ENCODE results near the gene ESYT2. TPM values are rescaled to one million over a fixed set of nuclear protein-coding genes. Genes with fewer than 3 reads are reported as not detected.

The ESYT2 gene
- total RNA-seq, 1 experiment from 2014 or later, result 162 TPM

DNA sequence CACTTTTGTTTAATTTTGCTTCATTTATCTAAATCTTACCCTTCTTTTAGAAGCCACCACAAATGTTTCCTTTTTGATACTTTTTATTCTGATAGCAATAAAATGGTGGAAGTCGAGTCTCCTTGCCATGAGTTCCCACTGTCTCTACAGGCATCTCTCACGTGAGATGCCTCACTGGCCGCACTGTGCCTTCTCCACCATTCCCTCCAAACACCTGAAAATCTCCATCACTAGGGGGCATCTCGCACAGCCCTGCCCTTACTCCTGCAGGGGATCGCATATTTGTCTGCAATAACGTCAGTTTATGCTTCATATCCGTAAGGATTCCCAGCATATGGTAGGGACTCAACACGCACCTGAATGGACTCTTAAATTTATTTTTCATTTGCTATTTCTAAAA is 68.4 kb downstream of the ESYT2 start:
- ChIA-PET POLR2A (ENCODE audit: unreplicated experiment) (no interaction called here), CTCF (no interaction called here)
- Histone ChIP-seq H3K4me3 (no peak overlapping the region), H3K79me2 (ENCODE audit: low read depth) (no peaks in the 10 kb centered on the region), H3K27ac (no peak overlapping the region), H4K20me1 (ENCODE audit: insufficient read depth) (0 out of 2 replicates have a peak, but pooled peaks cover 5% of the 10 kb centered on the region), H3K36me3 (ENCODE audit: low read depth) (peaks cover 56% of the 10 kb centered on the region), H3K27me3 (ENCODE audit: insufficient read depth, low read depth) (no peaks in the 10 kb centered on the region), H3K4me2 (no peak overlapping the region), H2AFZ (no peak overlapping the region), H3K9me3 (ENCODE audit: insufficient read depth, low read depth) (no peaks in the 10 kb centered on the region), H3F3A (ENCODE audit: insufficient read depth, low read depth) (0 out of 2 replicates have a peak, but pooled peaks cover 7% of the 10 kb centered on the region), H3K4me1 (replicated peaks; ENCODE audit: insufficient read depth) (no peaks in the 10 kb centered on the region), H3K9me2 (ENCODE audit: insufficient read depth) (no peaks in the 10 kb centered on the region)
- intact Hi-C loops (cut with micrococcal nuclease; ENCODE audit: unreplicated experiment), result no loop called here
- no TSS peak for BruUV-seq (replicated peaks)
- TF ChIP-seq EZH2 (IDR thresholded peaks at IDR 0.05; ENCODE audit: low read depth), result no peak
- TF ChIP-seq, protein P1, sequence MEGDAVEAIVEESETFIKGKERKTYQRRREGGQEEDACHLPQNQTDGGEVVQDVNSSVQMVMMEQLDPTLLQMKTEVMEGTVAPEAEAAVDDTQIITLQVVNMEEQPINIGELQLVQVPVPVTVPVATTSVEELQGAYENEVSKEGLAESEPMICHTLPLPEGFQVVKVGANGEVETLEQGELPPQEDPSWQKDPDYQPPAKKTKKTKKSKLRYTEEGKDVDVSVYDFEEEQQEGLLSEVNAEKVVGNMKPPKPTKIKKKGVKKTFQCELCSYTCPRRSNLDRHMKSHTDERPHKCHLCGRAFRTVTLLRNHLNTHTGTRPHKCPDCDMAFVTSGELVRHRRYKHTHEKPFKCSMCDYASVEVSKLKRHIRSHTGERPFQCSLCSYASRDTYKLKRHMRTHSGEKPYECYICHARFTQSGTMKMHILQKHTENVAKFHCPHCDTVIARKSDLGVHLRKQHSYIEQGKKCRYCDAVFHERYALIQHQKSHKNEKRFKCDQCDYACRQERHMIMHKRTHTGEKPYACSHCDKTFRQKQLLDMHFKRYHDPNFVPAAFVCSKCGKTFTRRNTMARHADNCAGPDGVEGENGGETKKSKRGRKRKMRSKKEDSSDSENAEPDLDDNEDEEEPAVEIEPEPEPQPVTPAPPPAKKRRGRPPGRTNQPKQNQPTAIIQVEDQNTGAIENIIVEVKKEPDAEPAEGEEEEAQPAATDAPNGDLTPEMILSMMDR (conservative IDR thresholded peaks at IDR 0.05), result peak; percentile 37; the same call in 1 of the 2 replicates
- DNase-seq, result no peak

DNA sequence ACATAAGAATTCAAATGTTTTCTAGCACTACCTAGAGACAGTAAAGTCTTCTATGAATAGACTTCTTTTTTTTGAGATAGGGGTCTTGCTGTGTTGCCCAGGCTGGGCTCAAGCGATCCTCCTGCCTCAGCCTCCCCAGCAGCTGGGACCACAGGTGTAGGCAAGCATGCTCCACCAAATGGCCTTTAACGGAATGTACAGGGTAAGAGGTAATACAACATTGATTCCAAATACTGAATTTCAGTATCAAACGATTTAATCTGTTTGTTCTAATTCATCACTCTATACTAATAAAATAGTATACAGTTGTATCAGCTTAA is 68.9 kb downstream of the ESYT2 start:
- TF ChIP-seq, protein P1 (conservative IDR thresholded peaks at IDR 0.05), result no peak
- no peak for TF ChIP-seq EZH2 (IDR thresholded peaks at IDR 0.05; ENCODE audit: low read depth)
- H3K36me3 ChIP-seq (ENCODE audit: low read depth), result peaks cover 56% of the 10 kb centered on the region
- H3K4me1 ChIP-seq (replicated peaks; ENCODE audit: insufficient read depth), result no peaks in the 10 kb centered on the region
- no peaks in the 10 kb centered on the region for H3K27me3 ChIP-seq (ENCODE audit: insufficient read depth, low read depth)
- BruUV-seq (replicated peaks), result no TSS peak
- H3F3A ChIP-seq (ENCODE audit: insufficient read depth, low read depth), result 0 out of 2 replicates have a peak, but pooled peaks cover 7% of the 10 kb centered on the region
- H4K20me1 ChIP-seq (ENCODE audit: insufficient read depth), result 0 out of 2 replicates have a peak, but pooled peaks cover 5% of the 10 kb centered on the region
- no peak overlapping the region for H3K4me2 ChIP-seq
- H3K79me2 ChIP-seq (ENCODE audit: low read depth), result no peaks in the 10 kb centered on the region
- H3K9me3 ChIP-seq (ENCODE audit: insufficient read depth, low read depth), result no peaks in the 10 kb centered on the region
- no peak for DNase-seq
- ChIA-PET CTCF (no interaction called here), POLR2A (ENCODE audit: unreplicated experiment) (interaction anchor here (0.6 kb wide), 1 partner anchor 103 kb away, joined by 5 read pairs; no protein-coding TSS in a partner anchor)
- H2AFZ ChIP-seq, result no peak overlapping the region
- no peak overlapping the region for H3K4me3 ChIP-seq
- intact Hi-C loops (cut with micrococcal nuclease; ENCODE audit: unreplicated experiment), result no loop called here
- no peaks in the 10 kb centered on the region for H3K9me2 ChIP-seq (ENCODE audit: insufficient read depth)
- H3K27ac ChIP-seq, result no peak overlapping the region

DNA sequence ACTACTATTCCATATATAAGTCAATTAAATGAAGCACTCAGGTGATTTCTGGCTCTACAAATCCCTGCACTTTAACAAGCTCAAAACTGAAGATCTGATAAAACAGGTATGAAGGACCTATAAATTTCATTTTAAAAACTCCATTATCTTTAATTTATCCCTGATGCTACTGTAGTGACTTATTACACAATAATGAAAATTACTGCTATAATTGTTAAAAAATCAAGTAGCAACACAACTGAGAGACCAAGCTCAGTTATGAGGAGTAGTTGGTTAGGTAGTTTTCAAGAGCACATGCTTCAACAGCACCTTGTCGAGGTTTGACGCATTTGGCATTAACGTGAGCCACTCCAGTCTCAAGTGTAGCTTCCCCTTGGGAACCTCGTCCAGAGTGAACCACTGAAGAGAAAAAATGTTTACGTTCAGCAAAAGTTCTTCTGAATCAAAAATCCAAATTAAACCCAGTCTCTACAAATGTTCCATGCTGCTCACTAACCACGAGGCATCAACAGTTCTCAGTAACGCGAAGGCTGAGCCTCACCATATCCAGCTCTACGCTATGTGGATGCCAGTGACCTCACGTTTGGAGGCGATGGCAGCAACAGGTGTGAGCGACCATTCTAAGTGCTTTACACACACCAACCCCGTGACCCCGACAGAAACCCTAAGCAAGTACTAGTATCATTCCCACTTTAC is 69.4 kb downstream of the ESYT2 start:
- BruUV-seq (replicated peaks), result no TSS peak
- no peak overlapping the region for H3K4me2 ChIP-seq
- no peaks in the 10 kb centered on the region for H3K9me3 ChIP-seq (ENCODE audit: insufficient read depth, low read depth)
- 0 out of 2 replicates have a peak, but pooled peaks cover 7% of the 10 kb centered on the region for H3F3A ChIP-seq (ENCODE audit: insufficient read depth, low read depth)
- no peaks in the 10 kb centered on the region for H3K4me1 ChIP-seq (replicated peaks; ENCODE audit: insufficient read depth)
- no peak for TF ChIP-seq EZH2 (IDR thresholded peaks at IDR 0.05; ENCODE audit: low read depth)
- TF ChIP-seq, protein P1 (conservative IDR thresholded peaks at IDR 0.05), result no peak
- intact Hi-C loops (cut with micrococcal nuclease; ENCODE audit: unreplicated experiment), result no loop called here
- H3K9me2 ChIP-seq (ENCODE audit: insufficient read depth), result no peaks in the 10 kb centered on the region
- H4K20me1 ChIP-seq (ENCODE audit: insufficient read depth), result 0 out of 2 replicates have a peak, but pooled peaks cover 5% of the 10 kb centered on the region
- ChIA-PET CTCF (interaction anchor here (0.6 kb wide), 1 partner anchor 217 kb away, joined by 3 read pairs; no protein-coding TSS in a partner anchor), POLR2A (ENCODE audit: unreplicated experiment) (interaction anchor here (0.6 kb wide), 1 partner anchor 104 kb away, joined by 5 read pairs; no protein-coding TSS in a partner anchor)
- no peak for DNase-seq
- H3K27ac ChIP-seq, result no peak overlapping the region
- no peak overlapping the region for H2AFZ ChIP-seq
- peaks cover 58% of the 10 kb centered on the region for H3K36me3 ChIP-seq (ENCODE audit: low read depth)
- H3K27me3 ChIP-seq (ENCODE audit: insufficient read depth, low read depth), result no peaks in the 10 kb centered on the region
- H3K79me2 ChIP-seq (ENCODE audit: low read depth), result no peaks in the 10 kb centered on the region
- H3K4me3 ChIP-seq, result no peak overlapping the region
